Astrocyte of the cerebellum (primary cell): Measurements from ENCODE around the gene FKBP1A.
A peak's percentile ranks its signal among the peaks of the same experiment; 100 is the strongest.

Source experiments
- DNase-seq: peaks from one replicate; pipeline ENCODE4 v3.0.0-alpha.2; 2011; ENCODE audit warnings: low read depth
- H3K4me3 ChIP-seq: 2 replicates; pipeline ENCODE4 v1.5.1; 2011; ENCODE audit warnings: mild to moderate bottlenecking, low read depth, low read length, moderate library complexity
- in situ Hi-C: cut with HindIII; loops from 2 replicates; pipeline ENCODE4 v1.10.0; 2017; ENCODE audit warnings: low sequenced_read_pairs
- TF ChIP-seq, protein P1 (sequence below): IDR thresholded peaks from 2 replicates; pipeline ENCODE4 v1.5.1; 2012; ENCODE audit warnings: low read length, low read depth, moderate library complexity, mild to moderate bottlenecking; ENCODE audit errors: missing control alignments

The FKBP1A gene

GRCh38 chr20:1427457-1428054 lies 34.7 kb upstream of the FKBP1A start:
- DNase-seq = no peak
- no peak overlapping the region for H3K4me3 ChIP-seq
- TF ChIP-seq, protein P1, sequence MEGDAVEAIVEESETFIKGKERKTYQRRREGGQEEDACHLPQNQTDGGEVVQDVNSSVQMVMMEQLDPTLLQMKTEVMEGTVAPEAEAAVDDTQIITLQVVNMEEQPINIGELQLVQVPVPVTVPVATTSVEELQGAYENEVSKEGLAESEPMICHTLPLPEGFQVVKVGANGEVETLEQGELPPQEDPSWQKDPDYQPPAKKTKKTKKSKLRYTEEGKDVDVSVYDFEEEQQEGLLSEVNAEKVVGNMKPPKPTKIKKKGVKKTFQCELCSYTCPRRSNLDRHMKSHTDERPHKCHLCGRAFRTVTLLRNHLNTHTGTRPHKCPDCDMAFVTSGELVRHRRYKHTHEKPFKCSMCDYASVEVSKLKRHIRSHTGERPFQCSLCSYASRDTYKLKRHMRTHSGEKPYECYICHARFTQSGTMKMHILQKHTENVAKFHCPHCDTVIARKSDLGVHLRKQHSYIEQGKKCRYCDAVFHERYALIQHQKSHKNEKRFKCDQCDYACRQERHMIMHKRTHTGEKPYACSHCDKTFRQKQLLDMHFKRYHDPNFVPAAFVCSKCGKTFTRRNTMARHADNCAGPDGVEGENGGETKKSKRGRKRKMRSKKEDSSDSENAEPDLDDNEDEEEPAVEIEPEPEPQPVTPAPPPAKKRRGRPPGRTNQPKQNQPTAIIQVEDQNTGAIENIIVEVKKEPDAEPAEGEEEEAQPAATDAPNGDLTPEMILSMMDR = peak; percentile 20
- in situ Hi-C loops = no loop called here

GRCh38 chr20:1426231-1426849 lies 33.5 kb upstream of the FKBP1A start:
- in situ Hi-C loops = no loop called here
- H3K4me3 ChIP-seq = no peak overlapping the region
- TF ChIP-seq, protein P1 = no peak
- DNase-seq = no peak

DNA sequence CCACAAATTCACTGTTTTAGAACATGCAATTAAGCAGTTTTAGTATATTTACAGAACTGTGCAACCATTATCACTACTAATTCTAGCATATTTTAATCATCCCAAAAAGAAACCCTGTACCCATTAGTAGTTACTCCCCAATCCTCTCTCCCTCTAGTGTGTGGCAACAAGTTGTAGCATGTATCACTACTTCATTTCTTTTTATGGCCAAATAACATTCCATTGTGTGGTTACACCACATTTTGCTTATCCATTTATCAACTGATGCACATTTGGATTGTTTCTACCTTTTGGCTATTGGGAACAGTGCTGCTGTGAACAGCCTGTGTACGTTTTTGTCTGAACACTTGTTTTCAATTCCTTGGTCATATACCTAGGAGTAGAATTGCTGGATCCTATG lies 31.5 kb upstream of the FKBP1A start:
- TF ChIP-seq, protein P1 = no peak
- in situ Hi-C loops = no loop called here
- H3K4me3 ChIP-seq = no peak overlapping the region
- DNase-seq = no peak

GRCh38 chr20:1423625-1424106 lies 30.8 kb upstream of the FKBP1A start:
- in situ Hi-C loops = no loop called here
- H3K4me3 ChIP-seq = no peak overlapping the region
- TF ChIP-seq, protein P1 = peak; percentile 20
- DNase-seq = peak; percentile 53

GRCh38 chr20:1423206-1423605 lies 30.4 kb upstream of the FKBP1A start:
- DNase-seq = no peak
- TF ChIP-seq, protein P1 = no peak
- in situ Hi-C loops = no loop called here
- H3K4me3 ChIP-seq = no peak overlapping the region

DNA sequence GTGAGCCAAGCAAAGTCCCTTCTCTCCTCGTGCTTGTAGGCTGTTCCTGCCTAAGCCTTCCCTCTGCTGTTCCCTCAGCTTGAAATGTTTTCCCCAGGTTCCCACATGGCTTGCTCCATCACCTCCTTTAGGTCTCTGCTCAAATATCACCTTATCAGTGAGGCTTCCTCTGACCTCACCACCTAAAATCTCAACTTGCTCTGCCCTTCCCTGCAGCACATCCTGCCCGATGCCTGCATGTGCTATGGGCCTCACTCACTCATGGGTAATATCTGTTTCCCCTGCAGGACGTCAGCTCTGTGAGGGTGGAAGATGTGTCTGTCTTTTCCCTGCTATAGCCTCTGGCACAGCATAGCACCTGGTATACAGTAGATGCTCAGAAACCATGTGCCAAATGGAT lies 29.9 kb upstream of the FKBP1A start:
- TF ChIP-seq, protein P1 = no peak
- H3K4me3 ChIP-seq = no peak overlapping the region
- in situ Hi-C loops = no loop called here
- DNase-seq = no peak
